Effector memory CD8-positive, alpha-beta T cell (primary cell): ENCODE results near the gene C20orf202.
A peak's percentile ranks its signal among the peaks of the same experiment; 100 is the strongest.
"Not testable (repeated sequence)": the region's sequence is repeated elsewhere in the genome, so short reads cannot be mapped to it uniquely, and the experiment has no call there.

Experiments used
- ATAC-seq: fragments of 150-1000 bp; cut with Tn5 transposase; replicated peaks from 2 replicates; pipeline ENCODE4 v1.10.0; 2021; ENCODE audit warnings: mild to moderate bottlenecking, moderate library complexity
- DNase-seq, 3 experiments: peaks; one replicate each; pipeline ENCODE4 v3.0.0; 2021
- H3K27ac Mint-ChIP-seq, 2 donors: one replicate each; pipeline ENCODE4 v1.8.0; 2022; ENCODE audit warnings: mild to moderate bottlenecking in 2 of 2, mixed read lengths in 2 of 2, moderate library complexity in 2 of 2
- H3K27me3 Mint-ChIP-seq, 2 donors: one replicate each; pipeline ENCODE4 v1.8.0; 2022; ENCODE audit warnings: mixed read lengths in 2 of 2
- H3K36me3 Mint-ChIP-seq: one replicate; pipeline ENCODE4 v1.8.0; 2022; ENCODE audit warnings: mild to moderate bottlenecking, moderate library complexity, mixed read lengths; ENCODE audit not compliant: insufficient read depth
- H3K4me1 Mint-ChIP-seq, 2 donors: one replicate each; pipeline ENCODE4 v1.8.0; 2022; ENCODE audit warnings: low read depth in 2 of 2, mixed read lengths in 2 of 2
- H3K4me3 Mint-ChIP-seq, 2 donors: one replicate each; pipeline ENCODE4 v1.8.0; 2022; ENCODE audit warnings: mild to moderate bottlenecking in 2 of 2, mixed read lengths in 2 of 2, moderate library complexity in 2 of 2
- H3K9me3 Mint-ChIP-seq, 2 donors: one replicate each; pipeline ENCODE4 v1.8.0; 2022; ENCODE audit warnings: mixed read lengths in 2 of 2

C20orf202 gene

DNA sequence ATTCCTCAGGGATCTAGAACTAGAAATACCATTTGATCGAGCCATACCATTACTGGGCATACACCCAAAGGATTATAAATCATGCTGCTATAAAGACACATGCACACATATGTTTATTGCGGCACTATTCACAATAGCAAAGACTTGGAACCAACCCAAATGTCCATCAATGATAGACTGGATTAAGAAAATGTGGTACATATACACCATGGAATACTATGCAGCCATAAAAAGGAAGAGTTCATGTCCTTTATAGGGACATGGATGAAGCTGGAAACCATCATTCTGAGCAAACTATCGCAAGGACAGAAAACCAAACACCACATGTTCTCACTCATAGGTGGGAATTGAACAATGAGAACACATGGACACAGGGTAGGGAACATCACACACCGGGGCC lies 19.5 kb downstream of the C20orf202 start:
- not testable (repeated sequence) for H3K4me3 Mint-ChIP-seq
- H3K27me3 Mint-ChIP-seq, result peaks cover 15 to 26% of the 10 kb centered on the region in 2 donors

DNA sequence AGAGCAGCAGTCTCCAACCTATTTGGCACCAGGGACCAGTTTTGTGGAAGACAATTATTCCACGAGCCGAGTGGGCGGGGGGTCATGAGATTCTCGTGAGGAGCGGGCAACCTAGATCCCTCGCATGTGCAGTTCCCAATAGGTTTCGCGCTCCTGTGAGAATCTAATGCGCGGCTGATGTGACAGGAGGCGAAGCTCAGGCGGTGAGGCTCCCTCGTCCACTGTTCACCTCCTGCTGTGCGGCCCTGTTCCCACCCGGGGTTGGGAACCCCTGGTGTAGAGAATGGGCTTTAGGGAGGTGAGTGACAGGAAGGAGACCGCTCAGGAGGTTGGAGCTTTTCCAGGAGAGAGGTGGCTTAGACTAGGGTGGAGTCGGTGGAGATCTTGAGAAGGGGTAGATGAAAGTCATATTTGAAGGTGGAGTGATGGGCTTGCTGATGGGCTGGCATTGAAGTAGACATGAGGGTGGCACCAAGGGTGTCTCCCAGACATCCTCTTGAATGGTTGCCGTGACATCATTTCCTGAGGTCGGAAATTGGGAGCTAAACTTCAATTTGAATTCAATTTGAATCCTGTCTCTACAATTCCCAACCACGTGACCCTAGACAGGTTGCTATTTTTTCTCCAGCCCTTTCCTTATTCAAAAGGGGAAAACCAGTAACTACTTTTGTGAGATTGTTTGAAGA lies 21.1 kb downstream of the C20orf202 start:
- H3K4me3 Mint-ChIP-seq, result peak overlapping the region; percentile 28 to 78
- peaks cover 3% of the 10 kb centered on the region for H3K36me3 Mint-ChIP-seq
- H3K4me1 Mint-ChIP-seq, result peaks cover 6 to 12% of the 10 kb centered on the region in 2 donors
- H3K9me3 Mint-ChIP-seq, result peaks cover 0 to 2% of the 10 kb centered on the region in 2 donors
- no peak for ATAC-seq
- H3K27me3 Mint-ChIP-seq, result peaks cover 14 to 18% of the 10 kb centered on the region in 2 donors
- no peak overlapping the region for H3K27ac Mint-ChIP-seq
- no peak for DNase-seq

More for the DNA sequence above, 19.5 kb downstream of the C20orf202 start:
- ATAC-seq, DNase-seq, H3K9me3 Mint-ChIP-seq, H3K27ac Mint-ChIP-seq, H3K36me3 Mint-ChIP-seq: not testable (repeated sequence)
- peaks cover 6 to 12% of the 10 kb centered on the region in 2 donors for H3K4me1 Mint-ChIP-seq

DNA sequence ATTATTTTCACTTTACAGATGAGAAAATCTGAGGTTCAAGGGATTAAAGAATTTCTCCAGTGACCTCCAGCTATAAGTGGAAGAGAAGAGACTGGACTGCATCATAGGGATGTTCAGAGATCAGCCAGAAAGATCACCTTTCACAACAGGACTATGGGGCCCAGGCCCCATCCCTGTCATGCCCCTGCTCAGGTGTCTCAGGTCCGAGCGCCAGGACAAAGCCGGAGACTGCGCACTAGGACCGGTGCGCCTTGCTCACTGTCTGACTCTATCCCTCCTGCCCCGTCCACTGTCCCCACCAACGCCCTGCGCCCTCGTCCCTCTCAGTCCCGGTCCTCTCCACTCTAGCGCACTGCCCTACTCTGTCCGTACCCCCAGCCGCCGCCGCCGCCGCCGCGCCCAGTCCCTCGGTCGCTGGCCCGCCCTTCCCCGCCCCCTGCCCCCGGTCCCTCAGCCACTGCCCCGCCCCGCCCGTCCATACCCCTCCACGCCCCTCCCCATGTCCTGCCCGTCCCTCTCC lies 22.1 kb downstream of the C20orf202 start:
- peaks cover 3% of the 10 kb centered on the region for H3K36me3 Mint-ChIP-seq
- peaks cover 0 to 2% of the 10 kb centered on the region in 2 donors for H3K9me3 Mint-ChIP-seq
- H3K27me3 Mint-ChIP-seq, result peaks cover 19 to 22% of the 10 kb centered on the region in 2 donors
- ATAC-seq (no peak), DNase-seq (no peak)
- peak overlapping the region; percentile 63 to 78 for H3K4me3 Mint-ChIP-seq
- peaks cover 6 to 12% of the 10 kb centered on the region in 2 donors for H3K4me1 Mint-ChIP-seq
- no peak overlapping the region for H3K27ac Mint-ChIP-seq

DNA sequence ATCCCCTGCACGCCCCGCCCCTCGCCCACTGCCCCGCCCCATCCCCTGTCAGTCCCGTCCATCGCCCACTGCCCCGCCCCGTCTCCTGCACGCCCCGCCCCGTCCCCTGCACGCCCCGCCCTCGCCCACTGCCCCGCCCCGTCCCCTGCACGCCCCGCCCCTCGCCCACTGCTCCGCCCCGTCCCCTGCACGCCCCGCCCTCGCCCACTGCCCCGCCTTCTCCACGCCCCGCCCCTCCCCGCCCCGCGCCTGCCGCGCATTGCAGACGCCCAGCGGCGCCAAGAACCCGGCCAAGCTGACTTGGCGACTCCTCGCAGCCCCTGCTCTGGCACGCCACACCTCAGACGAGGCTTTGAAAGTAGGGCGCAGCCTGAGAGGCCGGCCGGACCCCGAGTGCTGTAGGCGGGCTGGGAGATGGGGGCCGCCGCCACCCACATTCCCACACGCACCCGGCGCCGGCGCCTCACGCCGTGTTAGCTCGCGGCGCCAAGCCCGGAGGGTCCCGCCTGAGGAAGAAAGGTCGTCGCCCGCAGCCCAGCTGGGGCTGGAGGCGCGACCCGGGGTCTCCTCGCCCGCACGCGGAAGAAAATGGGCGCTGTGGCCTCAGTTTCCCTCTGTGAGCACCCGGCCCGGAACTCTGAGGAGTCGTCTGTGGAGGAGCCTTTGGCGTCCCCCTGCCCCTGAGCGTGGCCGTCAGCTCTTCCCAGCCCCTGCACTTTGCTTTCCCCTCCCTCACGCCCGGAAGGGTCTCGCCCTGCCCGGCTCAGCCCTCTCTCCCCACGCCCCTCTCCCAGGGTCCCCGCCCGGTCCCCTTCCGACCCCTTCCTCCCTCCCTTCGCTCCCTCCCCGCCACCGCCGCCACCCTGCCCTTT lies 22.8 kb downstream of the C20orf202 start, which contains the start of gene RAD21L1:
RAD21L1 (plus strand) TSS at position 262 of the 872 bp plus-strand sequence. CDS start 2,410 bp downstream, outside the sequence.
- H3K4me1 Mint-ChIP-seq, result peaks cover 6 to 12% of the 10 kb centered on the region in 2 donors
- peak within 1 kb of the TSS; percentile 78 to 79 for H3K4me3 Mint-ChIP-seq
- ATAC-seq (peak; percentile 75), DNase-seq (peak; percentile 46 to 57 (median 50))
- H3K27ac Mint-ChIP-seq, result no peak within 1 kb of the TSS
- H3K27me3 Mint-ChIP-seq, result peaks cover 14 to 29% of the 10 kb centered on the region in 2 donors
- peaks cover 3% of the 10 kb centered on the region for H3K36me3 Mint-ChIP-seq
- H3K9me3 Mint-ChIP-seq, result peaks cover 0 to 2% of the 10 kb centered on the region in 2 donors

DNA sequence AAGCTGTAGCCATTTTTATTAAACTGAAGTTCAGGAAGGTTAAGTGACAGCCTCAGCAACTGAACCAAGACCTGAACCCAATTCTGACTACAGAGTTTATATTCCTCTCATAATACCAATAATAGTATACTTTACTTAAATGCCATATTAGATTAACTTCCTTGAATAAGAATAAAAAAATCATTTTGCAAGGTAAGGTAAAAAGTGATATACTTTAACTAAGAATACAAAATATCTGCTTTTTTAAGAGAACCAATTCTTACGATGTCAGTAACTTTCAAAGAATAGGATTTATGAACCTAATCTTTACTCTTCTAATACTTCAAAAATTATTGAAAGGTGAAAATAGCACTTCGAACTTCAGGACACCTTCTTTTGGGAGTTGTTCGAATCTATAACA lies 26.3 kb downstream of the C20orf202 start:
- peaks cover 6 to 12% of the 10 kb centered on the region in 2 donors for H3K4me1 Mint-ChIP-seq
- H3K27ac Mint-ChIP-seq, result no peak overlapping the region
- no peak overlapping the region for H3K4me3 Mint-ChIP-seq
- no peaks in the 10 kb centered on the region for H3K9me3 Mint-ChIP-seq
- no peaks in the 10 kb centered on the region for H3K36me3 Mint-ChIP-seq
- DNase-seq (no peak), ATAC-seq (no peak)
- peaks cover 13 to 32% of the 10 kb centered on the region in 2 donors for H3K27me3 Mint-ChIP-seq

DNA sequence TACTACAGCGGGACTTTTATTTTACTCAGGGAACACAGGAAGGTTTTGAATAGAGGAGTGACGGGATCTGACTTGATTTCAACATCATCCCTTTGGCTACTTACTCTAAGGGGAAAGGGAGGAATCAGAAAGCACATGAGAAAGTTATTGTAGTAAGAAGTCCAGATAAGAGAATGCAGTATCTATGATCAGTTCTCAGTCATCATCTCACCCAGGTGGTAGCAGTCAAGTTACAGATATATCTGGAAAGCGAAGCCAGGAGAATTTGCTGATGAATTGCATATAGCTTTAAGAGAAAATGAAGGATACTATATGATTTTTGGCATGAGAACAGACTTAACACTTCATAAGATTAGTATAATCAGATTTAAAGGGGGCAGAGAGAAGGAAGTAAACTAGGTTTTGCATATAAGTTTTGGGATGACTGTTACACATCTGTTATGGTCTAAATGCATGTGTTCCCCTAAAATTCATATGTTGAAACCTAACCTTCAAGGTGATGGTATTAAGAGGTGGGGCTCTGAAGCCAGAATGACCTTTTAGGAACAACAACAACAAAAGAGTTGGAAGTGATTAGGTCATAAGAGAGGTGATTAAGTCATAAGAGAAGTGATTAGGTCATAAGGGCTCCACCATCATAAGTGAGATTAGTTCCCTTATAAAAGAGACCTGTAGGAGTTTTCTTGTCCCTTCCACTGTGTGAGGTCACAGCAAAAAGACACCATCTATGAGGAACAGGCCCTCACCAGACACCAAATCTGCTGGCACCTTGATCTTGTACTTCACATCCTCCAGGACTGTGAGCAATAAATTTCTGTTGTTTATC lies 29.2 kb downstream of the C20orf202 start:
- DNase-seq (no peak), ATAC-seq (no peak)
- Mint-ChIP-seq H3K27ac (no peak overlapping the region), H3K27me3 (peaks cover 22 to 26% of the 10 kb centered on the region in 2 donors), H3K4me3 (no peak overlapping the region), H3K4me1 (no peaks in the 10 kb centered on the region), H3K36me3 (no peaks in the 10 kb centered on the region), H3K9me3 (no peaks in the 10 kb centered on the region)

DNA sequence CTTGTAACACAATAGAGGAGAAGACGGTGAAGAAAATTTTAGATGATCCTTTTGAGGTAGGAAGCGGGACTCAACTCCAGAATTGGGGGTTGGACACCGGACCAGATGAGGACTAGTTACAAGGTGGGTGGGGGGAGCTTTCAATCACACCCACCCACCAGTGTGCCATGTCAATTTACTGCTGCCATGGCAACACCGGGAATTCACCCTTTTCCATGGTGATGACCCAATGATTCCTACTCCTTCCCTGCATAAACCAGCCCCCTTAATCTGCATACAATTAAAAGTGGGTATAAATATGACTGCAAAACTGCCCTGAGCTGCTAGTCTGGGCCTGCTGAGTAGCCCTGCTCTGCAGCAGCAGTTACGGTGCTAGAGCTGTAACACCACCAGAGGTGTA lies 37.3 kb downstream of the C20orf202 start:
- DNase-seq, result no peak
- ATAC-seq, result no peak
- Mint-ChIP-seq H3K27me3 (peaks cover 24 to 47% of the 10 kb centered on the region in 2 donors), H3K27ac (no peak overlapping the region), H3K4me1 (no peaks in the 10 kb centered on the region), H3K36me3 (no peaks in the 10 kb centered on the region), H3K4me3 (no peak overlapping the region), H3K9me3 (no peaks in the 10 kb centered on the region)

DNA sequence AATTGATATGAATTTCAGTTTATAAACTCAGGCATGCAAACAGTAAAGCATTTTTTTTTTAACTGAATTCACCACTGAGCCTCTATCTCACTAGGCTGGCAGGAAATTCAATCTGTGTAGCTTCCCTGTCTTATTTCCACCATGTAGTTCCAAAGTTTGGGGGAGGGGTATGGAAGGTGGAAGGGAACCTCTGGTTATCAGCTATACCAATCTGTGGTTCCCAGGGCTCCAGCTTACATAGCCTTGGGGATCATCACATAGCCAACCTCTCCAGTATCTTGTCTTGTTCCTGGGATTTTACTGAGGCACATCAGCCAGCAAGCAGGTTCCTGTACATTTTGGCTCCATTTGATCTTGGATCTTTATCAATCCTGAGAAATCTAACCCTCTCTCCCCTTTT lies 38.2 kb downstream of the C20orf202 start:
- H3K4me3 Mint-ChIP-seq, result no peak overlapping the region
- H3K27me3 Mint-ChIP-seq, result peaks cover 24 to 39% of the 10 kb centered on the region in 2 donors
- DNase-seq (no peak), ATAC-seq (no peak)
- no peaks in the 10 kb centered on the region for H3K36me3 Mint-ChIP-seq
- H3K9me3 Mint-ChIP-seq, result no peaks in the 10 kb centered on the region
- no peaks in the 10 kb centered on the region for H3K4me1 Mint-ChIP-seq
- no peak overlapping the region for H3K27ac Mint-ChIP-seq

DNA sequence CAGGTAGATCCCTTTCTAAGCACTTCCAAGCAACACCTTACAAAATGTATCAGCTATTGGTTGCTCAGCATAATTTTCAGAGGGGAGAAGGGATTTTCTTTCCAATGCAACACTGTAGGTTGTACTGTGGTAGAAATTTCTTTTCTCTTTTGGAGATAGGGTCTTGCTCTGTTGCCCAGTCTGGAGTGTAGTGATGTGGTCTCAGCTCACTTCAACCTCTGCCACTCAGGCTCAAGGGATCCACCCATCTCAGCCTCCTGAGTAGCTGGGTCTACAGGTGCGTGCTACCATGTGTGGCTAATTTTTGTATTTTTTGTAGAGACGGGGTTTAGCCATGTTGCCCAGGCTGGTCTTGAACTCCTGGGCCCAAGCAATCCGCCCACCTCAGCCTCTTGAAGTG lies 38.8 kb downstream of the C20orf202 start:
- no peaks in the 10 kb centered on the region for H3K36me3 Mint-ChIP-seq
- no peaks in the 10 kb centered on the region for H3K4me1 Mint-ChIP-seq
- no peaks in the 10 kb centered on the region for H3K9me3 Mint-ChIP-seq
- DNase-seq (no peak), ATAC-seq (no peak)
- no peak overlapping the region for H3K4me3 Mint-ChIP-seq
- H3K27me3 Mint-ChIP-seq, result peaks cover 24 to 38% of the 10 kb centered on the region in 2 donors
- no peak overlapping the region for H3K27ac Mint-ChIP-seq

DNA sequence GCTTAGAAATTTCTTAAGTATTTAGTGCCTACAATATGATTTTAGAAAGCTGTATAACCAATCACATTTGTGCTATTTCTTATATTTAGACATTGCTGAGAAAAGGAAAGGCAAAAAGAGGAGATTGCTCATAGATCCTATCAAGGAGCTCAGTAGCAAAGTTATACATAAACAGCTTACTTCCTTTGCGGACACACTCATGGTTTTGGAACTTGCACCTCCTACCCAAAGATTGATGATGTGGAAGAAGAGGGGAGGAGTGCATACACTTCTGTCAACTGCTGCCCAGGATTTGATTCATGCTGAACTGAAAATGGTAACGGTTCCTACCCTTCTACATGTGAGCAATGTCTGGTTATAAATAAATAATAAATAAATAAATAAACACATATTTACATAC lies 39.3 kb downstream of the C20orf202 start:
- H3K4me3 Mint-ChIP-seq, result no peak overlapping the region
- no peak overlapping the region for H3K27ac Mint-ChIP-seq
- H3K4me1 Mint-ChIP-seq, result no peaks in the 10 kb centered on the region
- no peaks in the 10 kb centered on the region for H3K36me3 Mint-ChIP-seq
- DNase-seq, result no peak
- peaks cover 24 to 38% of the 10 kb centered on the region in 2 donors for H3K27me3 Mint-ChIP-seq
- no peaks in the 10 kb centered on the region for H3K9me3 Mint-ChIP-seq
- no peak for ATAC-seq

DNA sequence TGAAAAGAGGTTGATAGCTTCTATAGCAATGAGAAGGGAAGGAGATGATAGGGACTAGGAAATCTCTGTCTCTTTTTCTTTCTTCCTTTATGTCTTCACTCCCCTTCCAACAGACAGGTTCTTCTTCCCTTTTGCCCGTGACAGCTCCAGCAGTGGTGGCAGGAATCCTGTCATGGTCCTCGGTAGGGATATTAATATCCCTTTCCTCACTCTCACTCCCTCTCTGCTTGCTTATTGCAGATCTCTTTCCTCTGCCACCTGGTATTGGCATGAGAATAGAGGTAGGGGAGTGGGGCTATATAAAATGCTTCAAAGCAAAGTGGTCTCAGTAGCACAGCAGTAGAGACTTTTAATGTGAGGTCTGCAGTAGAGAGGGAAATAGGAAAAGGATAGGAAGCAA lies 42.3 kb downstream of the C20orf202 start:
- no peaks in the 10 kb centered on the region for H3K36me3 Mint-ChIP-seq
- peaks cover 0 to 1% of the 10 kb centered on the region in 2 donors for H3K9me3 Mint-ChIP-seq
- ATAC-seq, result no peak
- peaks cover 19 to 32% of the 10 kb centered on the region in 2 donors for H3K27me3 Mint-ChIP-seq
- H3K4me1 Mint-ChIP-seq, result no peaks in the 10 kb centered on the region
- no peak for DNase-seq
- H3K27ac Mint-ChIP-seq, result no peak overlapping the region
- H3K4me3 Mint-ChIP-seq, result no peak overlapping the region

DNA sequence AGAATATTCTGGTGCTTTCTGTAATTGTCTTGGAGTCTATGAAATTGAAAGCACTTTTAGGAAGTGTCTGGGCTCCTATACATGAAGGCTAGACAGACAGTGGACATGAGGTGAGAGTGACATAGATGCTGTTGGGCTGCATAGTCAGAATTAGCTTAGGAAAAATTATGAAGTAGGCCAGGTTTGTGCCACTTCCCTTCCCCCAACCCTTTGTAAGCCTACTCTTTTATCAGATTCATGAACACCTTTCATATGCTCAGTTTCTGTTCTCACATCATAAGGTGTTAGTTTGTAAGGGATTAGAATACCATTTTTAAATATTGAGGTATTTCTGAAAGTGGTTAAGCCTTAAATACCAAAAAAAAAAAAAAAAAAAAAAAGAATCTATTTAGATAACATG lies 44.4 kb downstream of the C20orf202 start:
- Mint-ChIP-seq H3K9me3 (peaks cover 0 to 1% of the 10 kb centered on the region in 2 donors), H3K4me3 (no peak overlapping the region), H3K36me3 (no peaks in the 10 kb centered on the region), H3K27me3 (peaks cover 12 to 20% of the 10 kb centered on the region in 2 donors), H3K4me1 (peaks cover 0 to 4% of the 10 kb centered on the region in 2 donors), H3K27ac (no peak overlapping the region)
- DNase-seq (no peak), ATAC-seq (no peak)

DNA sequence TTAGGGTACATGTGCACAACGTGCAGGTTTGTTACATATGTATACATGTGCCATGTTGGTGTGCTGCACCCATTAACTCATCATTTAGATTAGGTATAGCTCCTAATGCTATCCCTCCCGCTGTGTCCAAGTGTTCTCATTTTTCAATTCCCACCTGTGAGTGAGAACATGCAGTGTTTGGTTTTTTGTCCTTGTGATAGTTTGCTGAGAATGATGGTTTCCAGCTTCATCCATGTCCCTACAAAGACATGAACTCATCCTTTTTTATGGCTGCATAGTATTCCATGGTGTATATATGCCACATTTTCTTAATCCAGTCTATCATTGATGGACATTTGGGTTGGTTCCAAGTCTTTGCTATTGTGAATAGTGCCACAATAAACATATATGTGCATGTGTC lies 47.0 kb downstream of the C20orf202 start:
- H3K4me3 Mint-ChIP-seq, H3K36me3 Mint-ChIP-seq, H3K4me1 Mint-ChIP-seq, DNase-seq, ATAC-seq, H3K27ac Mint-ChIP-seq, H3K9me3 Mint-ChIP-seq: not testable (repeated sequence)
- peaks cover 17 to 20% of the 10 kb centered on the region in 2 donors for H3K27me3 Mint-ChIP-seq
